K562 (cell line): ENCODE results near the gene ZNF549. TPM values are rescaled to one million over a fixed set of nuclear protein-coding genes. Genes with fewer than 3 reads are reported as not detected.

Experiments used
- CBFA2T3 ChIP-seq: fragments of 450-650 bp; IDR thresholded peaks from 2 replicates; pipeline ENCODE4 v1.6.1; 2017
- CREBBP ChIP-seq: IDR thresholded peaks from one replicate; pipeline ENCODE4 v1.6.1; 2012; ENCODE audit warnings: low read depth, mild to moderate bottlenecking, control low read depth, inconsistent platforms, low read length
- ELF2 ChIP-seq: fragments of 250-450 bp; sonication (Bioruptor Pico); IDR thresholded peaks from 2 replicates; pipeline ENCODE4 v1.5.0; 2021; ENCODE audit warnings: mild to moderate bottlenecking
- HMGN3 ChIP-seq: IDR thresholded peaks from 2 replicates; pipeline ENCODE4 v1.6.1; 2011; ENCODE audit warnings: borderline replicate concordance, low read depth, mild to moderate bottlenecking, mixed read lengths, low read length; ENCODE audit not compliant: insufficient read length; ENCODE audit errors: extremely low read depth
- HNRNPL ChIP-seq: fragments of 200-400 bp; formaldehyde crosslinking; IDR thresholded peaks from 2 replicates; pipeline ENCODE4 v1.6.1; 2017; ENCODE audit warnings: low read depth, mild to moderate bottlenecking, low read length
- PHB ChIP-seq: fragments of 250-450 bp; sonication (Bioruptor Pico); IDR thresholded peaks from 2 replicates; pipeline ENCODE4 v1.5.0; 2021
- SMC3 ChIP-seq: conservative IDR thresholded peaks from 2 replicates; pipeline ENCODE4 v1.6.1; 2011; ENCODE audit warnings: low read depth, low read length, improper control_type of control experiment; ENCODE audit not compliant: insufficient read depth
- SPI1 ChIP-seq: IDR thresholded peaks from 2 replicates; pipeline ENCODE4 v1.6.1; 2011; ENCODE audit warnings: low read depth, low read length, control low read depth, borderline replicate concordance
- STAT6 ChIP-seq: sonication (generic); formaldehyde crosslinking; IDR thresholded peaks from 2 replicates; pipeline ENCODE4 v1.8.1; 2023; ENCODE audit warnings: mild to moderate bottlenecking, missing genetic modification reagents
- TAF9B ChIP-seq: fragments of 450-650 bp; IDR thresholded peaks from 2 replicates; pipeline ENCODE4 v1.6.1; 2018; ENCODE audit warnings: mild to moderate bottlenecking; ENCODE audit not compliant: partially characterized antibody
- U2AF1 ChIP-seq: fragments of 200-400 bp; formaldehyde crosslinking; optimal IDR thresholded peaks from 2 replicates; pipeline ENCODE3; 2017; ENCODE audit warnings: mild to moderate bottlenecking, low read depth, low read length, moderate library complexity
- ZNF324 ChIP-seq: fragments of 250-450 bp; sonication (Bioruptor Pico); IDR thresholded peaks from 2 replicates; pipeline ENCODE4 v1.4.0; 2020; ENCODE audit warnings: mild to moderate bottlenecking
- ZNF354B ChIP-seq: fragments of 250-450 bp; sonication (Bioruptor Pico); IDR thresholded peaks from 2 replicates; pipeline ENCODE4 v1.4.0; 2020
- ZZZ3 ChIP-seq: fragments of 450-650 bp; IDR thresholded peaks from 2 replicates; pipeline ENCODE4 v1.6.1; 2016; ENCODE audit warnings: antibody characterized with exemption, mild to moderate bottlenecking, moderate library complexity
- polyA plus RNA-seq, 8 experiments: library from polyadenylated mRNA; depleted of rRNA in 4 of 8; stranded (reverse) in 5 of 8; unstranded in 3 of 8; fragments of >200 nt; fragmentation: Nextera tagmentation in 2 of 8; fragmentation: Illumina TruSeq in 1 of 8; extraction: Ambion mirVana in 2 of 8; extraction: Trizol in 1 of 8; gene quantifications; 2 replicates each; pipeline versions ENCODE4 v1.2.1 to v1.2.3, GENCODE V29; 2011 to 2014; ENCODE audit warnings: inconsistent platforms in 1 of 8, missing spikeins in 1 of 8
- total RNA-seq, 7 experiments: library from RNA; depleted of rRNA in 6 of 7; stranded (reverse); fragments of >200 nt in 6 of 7; fragmentation: Illumina TruSeq in 2 of 7; extraction: Trizol in 2 of 7; gene quantifications; 2 replicates each; pipeline versions ENCODE4 v1.2.1 to v1.2.3, GENCODE V29; 2011 to 2021; ENCODE audit warnings: low replicate concordance in 1 of 7
- TF ChIP-seq, protein P1 (sequence below): sonication (generic); formaldehyde crosslinking; IDR thresholded peaks from 2 replicates; pipeline ENCODE4 v1.8.1; 2023; ENCODE audit warnings: mild to moderate bottlenecking, missing genetic modification reagents, moderate library complexity
- TF ChIP-seq, protein P2 (sequence below): sonication (generic); formaldehyde crosslinking; IDR thresholded peaks from 2 replicates; pipeline ENCODE4 v1.8.0; 2022; ENCODE audit warnings: mild to moderate bottlenecking, missing genetic modification reagents
- TF ChIP-seq, protein P3 (sequence below): fragments of 450-650 bp; IDR thresholded peaks from 2 replicates; pipeline ENCODE4 v1.6.1; 2014; ENCODE audit warnings: low read depth, mild to moderate bottlenecking, moderate library complexity, borderline replicate concordance
- TF ChIP-seq, protein P4 (sequence below): fragments of 450-650 bp; formaldehyde crosslinking; IDR thresholded peaks from 2 replicates; pipeline ENCODE4 v1.4.0; 2020; ENCODE audit warnings: mild to moderate bottlenecking, moderate library complexity
- TF ChIP-seq, protein P5 (sequence below): fragments of 250-450 bp; sonication (Bioruptor Pico); IDR thresholded peaks from 2 replicates; pipeline ENCODE4 v1.4.0; 2020

The ZNF549 gene
- total and polyA plus RNA-seq, 9 of the 15 experiments (the other 6 are each of a cell fraction or from before 2014, with no cell fraction given), result 0.03 to 0.68 (median 0.25) TPM

GRCh38 chr19:57599761-57600383, 72.7 kb downstream of the ZNF549 start, which contains the start of gene ZNF530 (continued):
- TF ChIP-seq, protein P1, sequence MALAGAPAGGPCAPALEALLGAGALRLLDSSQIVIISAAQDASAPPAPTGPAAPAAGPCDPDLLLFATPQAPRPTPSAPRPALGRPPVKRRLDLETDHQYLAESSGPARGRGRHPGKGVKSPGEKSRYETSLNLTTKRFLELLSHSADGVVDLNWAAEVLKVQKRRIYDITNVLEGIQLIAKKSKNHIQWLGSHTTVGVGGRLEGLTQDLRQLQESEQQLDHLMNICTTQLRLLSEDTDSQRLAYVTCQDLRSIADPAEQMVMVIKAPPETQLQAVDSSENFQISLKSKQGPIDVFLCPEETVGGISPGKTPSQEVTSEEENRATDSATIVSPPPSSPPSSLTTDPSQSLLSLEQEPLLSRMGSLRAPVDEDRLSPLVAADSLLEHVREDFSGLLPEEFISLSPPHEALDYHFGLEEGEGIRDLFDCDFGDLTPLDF, result 0 out of 2 replicates have a peak, but pooled peaks have one; percentile 37
- TF ChIP-seq ZNF324 (CRISPR knock-in tag), result no peak
- TF ChIP-seq, protein P2, sequence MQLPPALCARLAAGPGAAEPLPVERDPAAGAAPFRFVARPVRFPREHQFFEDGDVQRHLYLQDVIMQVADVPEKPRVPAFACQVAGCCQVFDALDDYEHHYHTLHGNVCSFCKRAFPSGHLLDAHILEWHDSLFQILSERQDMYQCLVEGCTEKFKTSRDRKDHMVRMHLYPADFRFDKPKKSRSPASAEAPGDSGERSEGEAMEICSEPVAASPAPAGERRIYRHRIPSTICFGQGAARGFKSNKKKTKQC, result 0 out of 2 replicates have a peak, but pooled peaks have one; percentile 45
- TF ChIP-seq PHB (CRISPR knock-in tag), result no peak
- TF ChIP-seq STAT6 (CRISPR knock-in tag), result no peak
- no peak for TF ChIP-seq CREBBP
- TF ChIP-seq, protein P3, sequence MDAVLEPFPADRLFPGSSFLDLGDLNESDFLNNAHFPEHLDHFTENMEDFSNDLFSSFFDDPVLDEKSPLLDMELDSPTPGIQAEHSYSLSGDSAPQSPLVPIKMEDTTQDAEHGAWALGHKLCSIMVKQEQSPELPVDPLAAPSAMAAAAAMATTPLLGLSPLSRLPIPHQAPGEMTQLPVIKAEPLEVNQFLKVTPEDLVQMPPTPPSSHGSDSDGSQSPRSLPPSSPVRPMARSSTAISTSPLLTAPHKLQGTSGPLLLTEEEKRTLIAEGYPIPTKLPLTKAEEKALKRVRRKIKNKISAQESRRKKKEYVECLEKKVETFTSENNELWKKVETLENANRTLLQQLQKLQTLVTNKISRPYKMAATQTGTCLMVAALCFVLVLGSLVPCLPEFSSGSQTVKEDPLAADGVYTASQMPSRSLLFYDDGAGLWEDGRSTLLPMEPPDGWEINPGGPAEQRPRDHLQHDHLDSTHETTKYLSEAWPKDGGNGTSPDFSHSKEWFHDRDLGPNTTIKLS, result peak; percentile 50; the same call in 1 of the 2 replicates
- no peak for TF ChIP-seq CBFA2T3
- no peak for TF ChIP-seq ZZZ3
- TF ChIP-seq TAF9B, result no peak
- TF ChIP-seq, protein P4, sequence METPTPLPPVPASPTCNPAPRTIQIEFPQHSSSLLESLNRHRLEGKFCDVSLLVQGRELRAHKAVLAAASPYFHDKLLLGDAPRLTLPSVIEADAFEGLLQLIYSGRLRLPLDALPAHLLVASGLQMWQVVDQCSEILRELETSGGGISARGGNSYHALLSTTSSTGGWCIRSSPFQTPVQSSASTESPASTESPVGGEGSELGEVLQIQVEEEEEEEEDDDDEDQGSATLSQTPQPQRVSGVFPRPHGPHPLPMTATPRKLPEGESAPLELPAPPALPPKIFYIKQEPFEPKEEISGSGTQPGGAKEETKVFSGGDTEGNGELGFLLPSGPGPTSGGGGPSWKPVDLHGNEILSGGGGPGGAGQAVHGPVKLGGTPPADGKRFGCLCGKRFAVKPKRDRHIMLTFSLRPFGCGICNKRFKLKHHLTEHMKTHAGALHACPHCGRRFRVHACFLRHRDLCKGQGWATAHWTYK (CRISPR knock-in tag), result no peak
- no peak for TF ChIP-seq ELF2 (CRISPR knock-in tag)
- TF ChIP-seq, protein P5, sequence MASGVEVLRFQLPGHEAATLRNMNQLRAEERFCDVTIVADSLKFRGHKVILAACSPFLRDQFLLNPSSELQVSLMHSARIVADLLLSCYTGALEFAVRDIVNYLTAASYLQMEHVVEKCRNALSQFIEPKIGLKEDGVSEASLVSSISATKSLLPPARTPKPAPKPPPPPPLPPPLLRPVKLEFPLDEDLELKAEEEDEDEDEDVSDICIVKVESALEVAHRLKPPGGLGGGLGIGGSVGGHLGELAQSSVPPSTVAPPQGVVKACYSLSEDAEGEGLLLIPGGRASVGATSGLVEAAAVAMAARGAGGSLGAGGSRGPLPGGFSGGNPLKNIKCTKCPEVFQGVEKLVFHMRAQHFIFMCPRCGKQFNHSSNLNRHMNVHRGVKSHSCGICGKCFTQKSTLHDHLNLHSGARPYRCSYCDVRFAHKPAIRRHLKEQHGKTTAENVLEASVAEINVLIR (CRISPR knock-in tag), result no peak
- TF ChIP-seq ZNF354B (CRISPR knock-in tag), result no peak
- no peak for TF ChIP-seq HNRNPL
- TF ChIP-seq HMGN3, result no peak
- TF ChIP-seq U2AF1, result no peak
- TF ChIP-seq SPI1, result peak; percentile 30; the same call in 1 of the 2 replicates
- no peak for TF ChIP-seq SMC3
